Stimulated activated naive CD8-positive, alpha-beta T cell treated with anti-CD3 and anti-CD28 coated beads, Interleukin-15, Interleukin-2, amounts not matched to agents 100 ng/mL and 50 ng/mL, for 24 hours (primary cell): ENCODE measurements around the gene CCM2L.

Experiments
- H3K27ac Mint-ChIP-seq: one replicate; pipeline ENCODE4 v1.8.0; 2021; ENCODE audit warnings: mild to moderate bottlenecking, mixed read lengths
- H3K27me3 Mint-ChIP-seq: one replicate; pipeline ENCODE4 v1.8.0; 2021; ENCODE audit warnings: mixed read lengths
- H3K36me3 Mint-ChIP-seq: one replicate; pipeline ENCODE4 v1.8.0; 2021; ENCODE audit warnings: low read depth, mixed read lengths
- H3K4me1 Mint-ChIP-seq: one replicate; pipeline ENCODE4 v1.8.0; 2021; ENCODE audit warnings: low read depth, mixed read lengths
- H3K4me3 Mint-ChIP-seq: one replicate; pipeline ENCODE4 v1.8.0; 2021; ENCODE audit warnings: mild to moderate bottlenecking, mixed read lengths
- H3K9me3 Mint-ChIP-seq: one replicate; pipeline ENCODE4 v1.8.0; 2021; ENCODE audit warnings: mixed read lengths

CCM2L gene

DNA sequence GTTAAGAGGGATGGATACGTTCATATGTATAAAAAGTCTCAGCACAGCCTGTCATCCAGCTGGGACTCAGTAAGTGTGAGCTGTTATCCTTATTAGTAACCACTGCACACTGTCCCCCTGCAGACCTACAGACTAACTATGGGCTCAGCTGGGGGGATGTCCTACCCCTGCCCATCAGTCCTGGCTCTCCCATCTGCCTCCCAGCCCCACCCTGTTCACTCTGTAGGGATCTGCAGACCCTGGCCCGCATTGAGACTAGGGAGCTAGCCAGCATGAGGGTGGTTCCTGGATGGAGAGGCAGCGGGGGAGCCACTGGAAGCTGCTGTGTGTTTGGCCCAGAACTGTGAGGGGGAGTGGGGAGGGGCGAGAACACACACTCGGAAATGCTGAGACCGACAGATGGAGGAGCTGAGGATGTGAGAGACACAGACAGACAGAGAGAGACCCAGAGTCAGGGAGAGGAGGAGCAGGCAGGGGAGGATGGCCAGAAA lies 25.2 kb upstream of the CCM2L start:
- Mint-ChIP-seq H3K9me3 (no peaks in the 10 kb centered on the region), H3K36me3 (no peaks in the 10 kb centered on the region), H3K4me1 (peaks cover 5% of the 10 kb centered on the region), H3K4me3 (no peak overlapping the region), H3K27ac (no peak overlapping the region), H3K27me3 (peaks cover 9% of the 10 kb centered on the region)

DNA sequence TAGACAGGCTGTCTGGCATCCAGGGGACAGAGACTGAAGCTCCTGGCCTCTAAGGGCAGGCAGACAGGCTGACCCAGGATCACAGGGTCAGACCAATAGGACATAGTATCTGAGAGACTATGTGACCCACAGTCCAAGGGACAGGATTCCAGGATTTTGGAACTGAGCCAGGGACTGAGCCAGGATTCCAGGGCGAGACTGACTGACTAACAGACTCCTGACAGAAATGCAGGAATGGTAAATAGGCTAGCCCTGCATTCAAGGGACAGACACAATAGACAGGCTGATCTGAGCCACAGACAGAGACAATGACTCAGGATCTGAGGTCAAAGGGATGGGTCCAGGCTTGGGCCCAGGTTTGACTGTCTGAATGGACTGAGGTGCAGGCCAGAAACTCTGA lies 22.5 kb upstream of the CCM2L start:
- Mint-ChIP-seq H3K4me3 (no peak overlapping the region), H3K4me1 (peaks cover 5% of the 10 kb centered on the region), H3K27me3 (peaks cover 5% of the 10 kb centered on the region), H3K9me3 (no peaks in the 10 kb centered on the region), H3K36me3 (no peaks in the 10 kb centered on the region), H3K27ac (no peak overlapping the region)

DNA sequence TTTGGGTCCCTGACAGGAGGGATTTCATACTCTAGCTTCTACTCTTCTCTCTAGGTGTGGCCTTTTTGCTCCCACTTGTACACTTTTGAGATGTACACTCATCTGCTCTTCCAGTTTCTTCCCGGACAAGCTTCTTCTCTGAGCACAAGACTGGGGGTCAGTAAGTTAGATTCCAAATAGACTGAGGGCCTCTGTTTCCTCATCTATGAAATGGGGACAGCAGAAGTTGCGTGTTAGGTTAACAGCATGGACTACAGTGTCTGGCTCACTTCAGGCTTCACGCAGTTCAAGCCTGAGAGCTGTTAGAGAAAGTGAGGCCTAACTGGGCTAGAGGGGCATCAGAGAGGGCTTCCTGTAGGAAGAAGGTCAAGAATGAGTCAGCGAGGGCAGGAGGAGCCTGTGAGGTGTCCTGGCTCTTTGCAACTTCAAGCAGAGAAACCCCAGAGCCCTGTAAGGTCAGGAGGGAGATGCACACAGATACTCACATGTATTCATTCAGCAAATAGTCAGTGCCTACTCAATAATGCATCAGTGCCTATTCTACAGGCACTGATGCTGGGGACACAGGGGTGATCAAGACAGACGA lies 21.7 kb upstream of the CCM2L start:
- Mint-ChIP-seq H3K27ac (peak overlapping the region; percentile 38), H3K4me1 (peaks cover 5% of the 10 kb centered on the region), H3K4me3 (no peak overlapping the region), H3K27me3 (peaks cover 6% of the 10 kb centered on the region), H3K36me3 (no peaks in the 10 kb centered on the region), H3K9me3 (no peaks in the 10 kb centered on the region)

DNA sequence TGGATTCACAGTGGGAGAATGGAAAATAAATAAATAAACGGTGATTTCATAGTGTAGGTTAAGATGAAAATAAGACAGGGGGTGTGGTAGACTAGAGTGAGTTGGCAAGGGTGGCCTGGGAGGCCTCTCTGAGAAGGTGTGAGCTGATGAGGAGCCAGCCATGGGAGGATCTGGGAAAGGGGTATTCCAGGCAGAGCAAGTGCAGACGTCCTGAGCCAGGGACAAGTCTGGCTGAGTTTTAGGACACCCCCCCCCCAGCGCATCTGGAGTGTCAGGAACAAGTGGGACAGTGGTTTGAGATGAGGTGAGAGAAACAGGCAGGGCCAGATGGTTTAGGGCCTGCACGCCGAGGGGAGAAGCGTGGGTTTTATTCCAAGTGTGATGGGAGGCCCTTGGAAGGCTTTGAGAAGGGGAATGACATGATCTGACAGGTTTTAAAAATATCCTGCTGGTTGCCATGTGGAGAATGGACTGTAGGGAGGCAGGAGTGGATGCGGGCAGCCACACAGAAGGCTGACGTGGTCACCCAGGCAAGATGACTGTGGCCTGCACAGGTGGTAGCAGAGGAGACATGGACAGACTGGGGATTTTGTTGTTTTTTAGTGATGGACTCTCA lies 21.1 kb upstream of the CCM2L start:
- Mint-ChIP-seq H3K27ac (no peak overlapping the region), H3K27me3 (peaks cover 12% of the 10 kb centered on the region), H3K36me3 (no peaks in the 10 kb centered on the region)

DNA sequence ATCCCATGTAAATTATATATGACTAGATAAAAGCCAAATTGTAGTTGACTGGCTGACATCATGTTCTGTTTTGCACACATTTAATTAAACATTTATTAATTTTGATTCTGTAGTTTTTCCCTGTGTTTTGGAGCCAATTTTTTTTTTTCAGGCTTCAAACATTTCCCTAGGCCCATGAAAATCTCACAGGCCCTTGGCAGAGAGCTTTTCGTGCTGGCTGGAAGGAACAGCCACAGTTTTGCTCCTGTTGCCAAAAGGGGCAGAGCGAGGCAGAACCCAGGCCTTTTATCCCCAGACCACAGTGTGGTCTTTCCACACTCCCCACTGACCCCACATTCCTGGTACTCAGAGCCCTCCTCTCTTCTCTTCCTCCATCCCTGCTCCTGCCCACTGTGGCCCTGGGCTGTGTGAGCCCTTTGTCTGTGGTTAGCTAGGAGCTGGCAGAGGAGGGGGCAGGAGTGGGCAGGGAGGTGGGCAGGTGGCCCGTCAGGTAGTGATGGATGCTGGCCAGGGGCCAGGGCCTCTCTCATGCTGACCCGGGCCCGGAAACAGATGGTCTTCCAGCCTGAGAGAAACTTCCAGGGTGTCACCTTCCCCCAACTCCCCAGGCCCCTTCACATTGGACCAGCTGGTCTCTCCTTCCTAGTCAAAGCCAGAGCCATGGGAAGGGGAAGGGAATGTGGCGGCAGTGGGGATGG lies 19.4 kb upstream of the CCM2L start:
- Mint-ChIP-seq H3K4me1 (peaks cover 5% of the 10 kb centered on the region), H3K4me3 (no peak overlapping the region), H3K9me3 (no peaks in the 10 kb centered on the region), H3K27ac (no peak overlapping the region), H3K36me3 (no peaks in the 10 kb centered on the region), H3K27me3 (peaks cover 15% of the 10 kb centered on the region)

More for the DNA sequence above, 21.1 kb upstream of the CCM2L start:
- H3K4me1 Mint-ChIP-seq, result peaks cover 5% of the 10 kb centered on the region
- no peaks in the 10 kb centered on the region for H3K9me3 Mint-ChIP-seq
- H3K4me3 Mint-ChIP-seq, result no peak overlapping the region

DNA sequence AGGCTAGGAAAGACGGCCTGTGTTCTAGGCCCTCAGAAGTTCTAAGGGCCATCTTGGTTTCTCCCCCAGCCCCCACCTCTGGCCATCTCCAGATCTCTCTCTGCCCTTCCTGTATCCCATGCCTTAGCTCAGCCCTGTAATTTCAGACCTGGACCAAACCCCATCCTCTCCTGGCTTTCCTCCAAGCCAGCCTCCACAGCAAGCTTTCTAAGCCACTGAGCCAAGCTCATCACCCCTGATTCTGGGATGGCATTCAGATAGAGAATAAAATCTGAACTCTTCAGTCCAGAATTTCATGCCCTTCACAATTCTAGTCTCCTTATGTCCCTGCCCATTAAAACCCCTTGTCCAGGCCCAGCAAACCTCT lies 18.9 kb upstream of the CCM2L start:
- H3K36me3 Mint-ChIP-seq, result no peaks in the 10 kb centered on the region
- H3K27me3 Mint-ChIP-seq, result peaks cover 15% of the 10 kb centered on the region
- no peaks in the 10 kb centered on the region for H3K9me3 Mint-ChIP-seq
- peaks cover 5% of the 10 kb centered on the region for H3K4me1 Mint-ChIP-seq
- peak overlapping the region; percentile 46 for H3K27ac Mint-ChIP-seq
- no peak overlapping the region for H3K4me3 Mint-ChIP-seq

DNA sequence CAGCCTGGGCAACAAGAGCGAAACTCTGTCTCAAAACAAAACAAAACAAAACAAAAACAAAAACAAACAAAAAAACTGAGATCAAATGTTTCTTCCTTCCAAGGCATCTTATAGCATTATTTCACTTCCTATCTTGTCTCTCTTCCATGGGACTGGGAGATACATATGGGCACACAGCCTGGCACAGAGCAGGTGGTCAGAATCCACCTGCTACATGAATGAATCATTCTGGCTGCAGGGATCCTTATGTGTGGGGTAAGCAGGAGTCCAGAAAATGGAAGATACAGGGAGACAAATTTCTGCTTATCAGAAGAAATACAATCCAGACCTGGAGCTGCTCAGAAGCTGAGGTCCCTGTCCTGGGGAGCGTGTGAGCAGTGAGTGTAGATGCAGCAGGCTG lies 18.2 kb upstream of the CCM2L start:
- Mint-ChIP-seq H3K4me3 (no peak overlapping the region), H3K27me3 (peaks cover 21% of the 10 kb centered on the region), H3K36me3 (no peaks in the 10 kb centered on the region), H3K9me3 (no peaks in the 10 kb centered on the region), H3K4me1 (peaks cover 5% of the 10 kb centered on the region), H3K27ac (no peak overlapping the region)

DNA sequence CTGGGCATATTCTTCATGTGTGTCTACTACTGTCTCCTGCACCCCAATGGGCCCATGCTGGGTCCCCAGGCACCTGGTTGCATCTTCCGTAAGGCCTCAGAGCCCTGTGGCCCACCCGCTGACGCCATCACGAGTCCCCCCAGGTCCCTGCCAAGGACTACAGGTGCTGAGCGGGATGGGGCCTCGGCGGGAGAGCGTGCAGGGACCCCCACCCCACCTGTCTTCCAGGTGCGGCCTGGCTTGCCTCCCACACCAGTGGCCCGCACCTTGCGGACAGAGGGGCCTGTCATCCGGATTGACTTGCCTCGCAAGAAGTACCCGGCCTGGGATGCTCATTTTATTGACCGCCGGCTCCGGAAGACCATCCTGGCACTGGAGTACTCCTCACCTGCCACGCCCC lies 13.2 kb upstream of the CCM2L start:
- Mint-ChIP-seq H3K27ac (no peak overlapping the region), H3K4me3 (no peak overlapping the region), H3K36me3 (no peaks in the 10 kb centered on the region), H3K9me3 (no peaks in the 10 kb centered on the region), H3K4me1 (no peaks in the 10 kb centered on the region), H3K27me3 (peaks cover 21% of the 10 kb centered on the region)

DNA sequence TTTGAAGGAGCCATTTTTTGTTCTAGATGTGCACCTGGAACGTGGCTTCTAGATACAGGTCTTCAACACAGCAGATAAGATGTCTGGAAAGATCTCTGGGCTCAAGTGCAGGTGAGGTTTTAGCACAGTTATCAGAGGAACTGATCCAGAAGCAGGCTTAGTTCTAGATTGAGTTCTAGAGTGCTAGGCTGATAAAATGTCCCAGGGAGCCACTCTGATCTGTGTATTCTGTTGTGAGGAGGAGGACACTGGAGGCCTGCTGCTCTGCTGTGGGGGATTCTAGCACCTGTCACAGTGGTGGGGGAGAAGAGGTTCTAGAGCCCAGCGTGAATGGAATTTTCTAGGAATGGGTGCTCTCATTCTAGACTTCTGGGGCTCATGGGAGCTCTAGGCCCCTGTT lies 12.0 kb upstream of the CCM2L start:
- Mint-ChIP-seq H3K4me3 (no peak overlapping the region), H3K27me3 (peaks cover 17% of the 10 kb centered on the region), H3K9me3 (no peaks in the 10 kb centered on the region), H3K4me1 (no peaks in the 10 kb centered on the region), H3K27ac (no peak overlapping the region), H3K36me3 (no peaks in the 10 kb centered on the region)

DNA sequence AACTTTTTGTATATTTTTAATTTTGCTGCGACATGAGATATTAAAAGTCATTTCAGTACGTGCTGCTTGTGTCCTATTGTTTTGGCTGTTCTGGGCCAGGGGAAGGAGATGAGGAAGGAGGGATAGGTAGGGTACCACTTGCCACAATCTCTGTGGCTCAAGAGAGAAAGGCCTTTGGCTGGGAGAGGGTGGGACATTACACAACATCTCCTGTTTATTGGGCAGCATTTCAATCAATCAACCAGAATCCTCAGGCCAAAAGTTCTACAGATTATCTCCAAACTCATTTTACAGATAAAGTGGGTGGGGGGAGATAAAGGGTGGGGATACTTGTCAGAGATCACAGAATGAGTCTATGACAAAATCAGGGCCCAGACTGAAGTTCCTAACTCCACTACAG lies 6.9 kb upstream of the CCM2L start:
- H3K4me1 Mint-ChIP-seq, result no peaks in the 10 kb centered on the region
- no peak overlapping the region for H3K4me3 Mint-ChIP-seq
- no peak overlapping the region for H3K27ac Mint-ChIP-seq
- H3K27me3 Mint-ChIP-seq, result peaks cover 3% of the 10 kb centered on the region
- H3K36me3 Mint-ChIP-seq, result no peaks in the 10 kb centered on the region
- H3K9me3 Mint-ChIP-seq, result no peaks in the 10 kb centered on the region

DNA sequence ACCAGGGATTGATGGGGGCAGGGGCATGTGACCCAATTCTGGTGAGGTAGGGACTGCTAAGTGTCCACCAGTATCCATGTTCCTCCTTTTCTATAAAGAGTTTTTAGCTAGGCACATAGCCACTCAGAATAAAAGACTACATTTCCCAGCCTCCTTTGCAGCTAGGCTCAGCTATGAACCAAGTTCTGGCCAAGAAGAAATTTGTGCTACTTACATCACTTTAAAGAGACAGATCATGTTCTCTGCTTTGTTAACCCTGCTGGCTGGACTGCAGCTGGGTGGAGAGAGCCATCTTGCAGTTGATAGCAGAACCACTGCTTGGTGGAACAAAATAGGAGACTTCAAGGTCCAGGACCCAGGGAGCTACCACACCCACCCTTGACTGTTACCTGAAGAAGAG lies 5.3 kb upstream of the CCM2L start:
- peaks cover 4% of the 10 kb centered on the region for H3K27me3 Mint-ChIP-seq
- no peaks in the 10 kb centered on the region for H3K9me3 Mint-ChIP-seq
- no peaks in the 10 kb centered on the region for H3K4me1 Mint-ChIP-seq
- H3K4me3 Mint-ChIP-seq, result no peak overlapping the region
- H3K36me3 Mint-ChIP-seq, result no peaks in the 10 kb centered on the region
- no peak overlapping the region for H3K27ac Mint-ChIP-seq

DNA sequence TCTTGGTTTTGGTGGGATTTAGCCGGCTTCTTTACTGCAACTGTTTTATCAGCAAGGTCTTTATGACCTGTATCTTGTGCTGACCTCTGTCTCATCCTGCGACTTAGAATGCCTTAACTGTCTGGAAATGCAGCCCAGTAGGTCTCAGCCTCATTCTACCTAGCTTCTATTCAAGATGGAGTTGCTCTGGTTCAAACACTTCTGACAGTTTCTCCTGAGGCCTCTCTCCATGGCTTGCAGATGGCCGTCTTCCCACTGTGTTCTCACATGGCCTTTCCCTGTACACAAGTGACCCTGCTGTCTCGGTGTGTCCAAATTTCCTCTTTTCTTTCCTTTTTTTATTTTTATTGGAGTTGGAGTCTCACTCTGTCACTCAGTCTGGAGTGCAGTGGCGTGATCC lies 4.2 kb upstream of the CCM2L start:
- no peaks in the 10 kb centered on the region for H3K4me1 Mint-ChIP-seq
- H3K27ac Mint-ChIP-seq, result no peak overlapping the region
- H3K4me3 Mint-ChIP-seq, result no peak overlapping the region
- no peaks in the 10 kb centered on the region for H3K9me3 Mint-ChIP-seq
- H3K36me3 Mint-ChIP-seq, result no peaks in the 10 kb centered on the region
- H3K27me3 Mint-ChIP-seq, result peaks cover 4% of the 10 kb centered on the region

DNA sequence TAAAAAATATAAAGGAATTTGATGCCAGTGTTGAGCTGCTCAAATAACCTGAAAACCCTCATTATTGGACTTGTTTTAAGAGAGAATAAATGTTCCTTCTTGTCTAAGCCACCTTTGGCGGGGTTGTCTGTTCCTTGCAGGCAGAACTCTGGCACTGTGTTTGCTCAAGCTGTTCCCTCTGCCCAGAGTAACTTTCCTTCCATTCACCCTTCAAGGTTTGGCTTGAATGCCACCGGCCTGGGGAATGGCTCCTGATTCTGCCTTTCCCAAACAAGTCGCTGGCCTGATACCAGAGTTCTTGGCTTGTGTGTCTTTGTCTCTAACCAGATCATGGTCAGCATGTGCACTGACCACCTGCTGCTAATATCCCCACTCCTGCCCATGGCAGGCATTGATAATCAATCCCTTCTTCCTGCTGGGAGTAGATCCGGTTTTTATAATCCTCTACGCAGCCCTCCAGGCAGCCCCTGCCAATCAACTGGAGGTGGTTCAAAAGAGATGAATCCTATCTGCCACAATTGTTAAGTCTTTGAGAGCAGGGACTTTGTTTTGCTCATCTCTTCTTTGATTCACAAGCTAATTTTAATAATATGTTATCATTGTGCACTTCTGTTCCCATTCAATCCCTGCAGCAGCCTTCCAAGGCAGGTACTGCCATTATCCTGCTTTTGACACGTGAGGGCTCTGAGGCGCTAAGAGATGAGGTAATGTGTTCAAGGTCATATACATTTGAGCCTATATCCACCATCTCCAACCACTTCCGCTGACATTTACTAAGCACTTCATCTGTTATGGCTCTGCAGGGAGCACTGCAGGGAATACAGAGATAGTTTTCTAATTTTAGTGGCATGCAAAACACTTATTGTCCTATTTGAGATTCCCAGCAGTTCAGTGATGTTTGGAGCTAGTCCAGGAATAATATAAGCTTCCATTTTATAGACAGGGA lies 3.1 kb upstream of the CCM2L start:
- no peaks in the 10 kb centered on the region for H3K4me1 Mint-ChIP-seq
- H3K36me3 Mint-ChIP-seq, result no peaks in the 10 kb centered on the region
- H3K27me3 Mint-ChIP-seq, result peaks cover 10% of the 10 kb centered on the region
- no peaks in the 10 kb centered on the region for H3K9me3 Mint-ChIP-seq
- H3K27ac Mint-ChIP-seq, result no peak overlapping the region
- no peak overlapping the region for H3K4me3 Mint-ChIP-seq

DNA sequence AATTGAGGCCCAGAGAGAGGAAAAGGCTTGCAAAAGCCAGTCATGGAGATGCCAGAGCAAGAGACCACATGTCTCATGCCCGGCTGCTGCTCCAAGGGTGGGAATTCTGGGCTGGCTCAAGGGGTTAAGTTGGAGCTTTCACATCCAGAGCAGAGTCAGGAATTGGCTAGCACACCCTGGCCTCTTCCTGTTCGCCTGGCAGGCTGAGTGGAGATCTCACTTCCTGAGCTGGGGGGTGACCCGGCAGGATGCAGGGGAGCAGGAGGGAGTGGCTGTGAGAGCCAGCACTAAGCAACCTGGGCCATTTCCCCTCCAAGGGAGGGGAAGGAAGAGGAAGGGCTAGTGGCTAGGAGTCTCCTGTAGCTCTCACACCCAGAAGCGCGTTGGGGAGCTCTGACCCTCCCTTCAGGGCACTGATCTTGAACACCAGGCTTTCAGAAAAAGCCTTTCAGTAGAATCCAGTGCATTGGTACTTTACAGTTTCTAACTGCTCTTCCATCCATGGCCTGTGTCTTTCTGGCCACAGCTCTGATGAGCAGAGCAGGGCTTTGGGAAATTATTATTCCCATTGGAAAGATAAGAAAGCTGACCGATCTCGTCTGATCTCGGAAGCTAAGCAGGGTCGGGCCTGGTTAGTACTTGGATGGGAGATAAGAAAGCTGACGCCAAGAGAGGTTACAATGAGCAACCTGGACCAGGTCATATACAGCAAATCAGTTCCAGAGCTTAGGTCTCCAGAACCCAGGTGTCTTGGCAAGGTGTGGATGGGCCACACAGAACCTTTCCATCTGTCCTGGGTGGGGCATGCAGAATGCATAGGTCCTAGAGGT lies 2.2 kb upstream of the CCM2L start:
- Mint-ChIP-seq H3K27ac (no peak overlapping the region), H3K36me3 (no peaks in the 10 kb centered on the region), H3K4me1 (no peaks in the 10 kb centered on the region), H3K9me3 (no peaks in the 10 kb centered on the region), H3K4me3 (no peak overlapping the region), H3K27me3 (peaks cover 10% of the 10 kb centered on the region)
